Activated CD8-positive, alpha-beta memory T cell treated with anti-CD3 and anti-CD28 coated beads, Interleukin-2, amount 50 U/mL, for 24 hours (primary cell): ENCODE measurements around the gene LY6G6C.
"Not testable (repeated sequence)": the region's sequence is repeated elsewhere in the genome, so short reads cannot be mapped to it uniquely, and the experiment has no call there.

Experiments
- DNase-seq: peaks from one replicate; pipeline ENCODE4 v3.0.0-alpha.2; 2020; ENCODE audit errors: extremely low read depth

Gene LY6G6C

DNA sequence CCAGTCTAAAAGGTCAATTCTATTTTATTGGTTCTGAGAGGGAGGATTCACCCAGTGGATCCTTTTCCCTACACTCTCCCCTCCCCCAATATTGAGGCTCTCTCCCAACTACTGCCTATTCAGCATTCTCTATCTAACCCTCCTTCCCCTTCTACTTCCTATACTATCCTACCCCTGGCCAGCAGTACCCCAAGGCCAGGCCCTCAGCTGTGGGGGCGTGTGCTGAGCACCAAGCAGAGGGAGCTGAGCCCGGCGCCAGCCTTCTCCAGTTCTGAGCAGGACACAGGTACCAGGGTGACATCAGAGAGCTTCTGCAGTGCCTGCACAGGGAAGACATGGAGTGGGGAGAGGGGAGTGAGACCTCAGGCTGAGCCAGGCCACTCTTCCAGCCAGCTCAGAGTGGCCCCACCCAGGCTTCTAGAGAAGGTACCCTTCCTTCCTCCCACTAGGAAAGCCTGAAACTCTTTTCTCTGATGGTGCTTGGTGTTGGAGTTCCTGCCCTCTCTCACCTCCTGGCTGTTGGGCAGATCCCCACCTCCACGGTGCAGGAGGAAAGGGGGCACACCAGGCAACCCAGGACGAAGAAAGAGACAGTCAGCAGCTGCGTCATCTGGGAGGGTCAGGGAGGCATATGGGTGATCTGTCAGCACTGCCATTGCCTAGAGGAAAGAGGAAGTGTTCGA is 5.6 kb upstream of the LY6G6C start:
- no peak for DNase-seq

DNA sequence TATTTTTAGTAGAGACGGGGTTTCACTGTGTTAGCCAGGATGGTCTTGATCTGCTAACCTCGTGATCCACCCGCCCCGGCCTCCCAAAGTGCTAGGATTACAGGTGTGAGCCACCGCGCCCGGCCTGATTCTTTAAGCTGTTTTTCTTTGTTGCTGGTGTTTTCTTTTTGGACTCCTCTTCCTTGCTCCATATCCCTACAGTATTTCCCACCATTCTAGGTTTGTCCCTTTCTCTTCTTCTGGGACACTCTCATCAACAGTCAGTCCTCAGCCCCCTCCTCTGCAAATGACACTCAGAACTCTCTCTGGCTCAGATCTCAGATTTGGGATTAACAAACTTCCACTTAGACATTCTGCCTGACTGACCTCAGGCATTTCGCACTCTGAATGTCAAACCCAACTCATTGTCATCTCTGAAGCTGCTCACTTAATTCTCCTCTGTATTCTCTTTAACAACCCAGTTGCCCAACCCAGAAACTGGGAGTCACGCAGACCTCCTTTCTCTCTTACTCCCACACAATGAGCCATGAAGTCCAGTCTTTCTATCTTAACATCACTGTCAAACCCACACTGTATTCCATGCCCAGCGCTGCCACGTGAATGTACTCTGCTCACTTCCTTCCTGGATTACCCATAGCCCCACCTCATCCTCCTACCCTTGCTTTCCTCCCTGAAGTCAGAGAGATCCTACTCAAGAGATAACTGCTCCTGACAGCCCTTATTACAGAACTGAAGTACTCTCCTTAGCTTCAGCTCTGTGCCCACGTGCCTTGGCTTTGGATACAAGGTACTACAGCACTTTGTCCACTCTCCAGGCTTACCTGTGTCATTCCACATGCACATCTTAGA is 4.2 kb upstream of the LY6G6C start:
- no peak for DNase-seq

DNA sequence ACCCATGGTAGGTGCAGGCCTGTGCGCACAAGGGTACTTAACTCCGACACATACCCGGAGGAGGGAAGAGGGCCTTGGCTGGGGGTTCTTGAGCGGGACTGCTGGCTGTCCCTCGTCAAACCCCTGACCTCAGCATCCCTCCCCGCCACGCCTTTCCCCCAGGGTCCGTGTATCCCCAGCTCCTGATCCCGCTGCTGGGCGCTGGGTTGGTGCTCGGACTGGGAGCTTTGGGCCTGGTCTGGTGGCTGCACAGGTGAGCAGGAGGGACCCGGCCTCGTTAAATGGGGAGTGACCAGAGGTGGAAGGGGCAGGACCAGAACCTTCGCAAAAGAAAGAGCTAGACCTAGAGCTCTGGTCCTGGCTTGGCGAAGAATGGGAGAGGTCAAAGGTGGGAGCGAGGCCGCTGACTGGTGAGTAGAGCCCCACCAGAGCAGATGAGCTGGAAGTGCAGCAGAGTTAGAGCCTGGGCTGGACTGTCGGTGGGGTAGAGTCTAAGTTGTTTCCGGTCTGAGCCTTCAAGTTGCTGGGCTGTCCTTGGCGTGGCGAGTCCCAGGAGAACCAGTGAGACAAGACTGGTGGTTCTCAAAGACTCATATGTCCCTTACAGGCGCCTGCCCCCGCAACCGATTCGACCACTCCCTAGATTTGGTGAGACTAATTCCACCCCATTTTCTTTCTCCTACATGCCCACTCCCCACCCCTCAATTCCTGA is 2.6 kb upstream of the LY6G6C start:
- DNase-seq: no peak

DNA sequence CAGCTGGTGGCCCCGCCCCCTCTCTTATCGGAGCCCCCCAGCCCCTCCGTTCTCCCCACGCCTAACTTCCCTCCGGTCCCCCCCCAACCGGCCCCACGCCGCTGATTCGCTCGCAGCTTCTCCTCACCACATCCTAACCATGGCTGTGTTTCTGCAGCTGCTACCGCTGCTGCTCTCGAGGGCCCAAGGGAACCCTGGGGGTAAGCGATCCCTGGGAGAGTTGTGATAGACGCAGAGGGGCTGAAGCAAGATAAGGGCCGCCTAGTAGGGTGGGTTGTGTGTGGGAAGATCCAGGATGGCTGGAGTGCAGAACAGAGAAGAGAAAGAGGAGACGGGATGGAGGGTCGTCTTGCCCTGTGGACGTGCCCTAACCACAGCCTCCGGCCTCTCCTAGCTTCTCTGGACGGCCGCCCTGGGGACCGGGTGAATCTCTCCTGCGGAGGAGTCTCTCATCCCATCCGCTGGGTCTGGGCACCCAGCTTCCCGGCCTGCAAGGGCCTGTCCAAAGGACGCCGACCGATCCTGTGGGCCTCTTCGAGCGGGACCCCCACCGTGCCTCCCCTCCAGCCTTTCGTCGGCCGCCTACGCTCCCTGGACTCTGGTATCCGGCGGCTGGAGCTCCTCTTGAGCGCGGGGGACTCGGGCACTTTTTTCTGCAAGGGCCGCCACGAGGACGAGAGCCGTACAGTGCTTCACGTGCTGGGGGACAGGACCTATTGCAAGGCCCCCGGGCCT is 1.9 kb upstream of the LY6G6C start, which contains the start of gene MPIG6B:
MPIG6B (plus strand) TSS at position 129 of the 735 bp plus-strand sequence; CDS start at position 140, 11 bp downstream.
- DNase-seq: no peak

DNA sequence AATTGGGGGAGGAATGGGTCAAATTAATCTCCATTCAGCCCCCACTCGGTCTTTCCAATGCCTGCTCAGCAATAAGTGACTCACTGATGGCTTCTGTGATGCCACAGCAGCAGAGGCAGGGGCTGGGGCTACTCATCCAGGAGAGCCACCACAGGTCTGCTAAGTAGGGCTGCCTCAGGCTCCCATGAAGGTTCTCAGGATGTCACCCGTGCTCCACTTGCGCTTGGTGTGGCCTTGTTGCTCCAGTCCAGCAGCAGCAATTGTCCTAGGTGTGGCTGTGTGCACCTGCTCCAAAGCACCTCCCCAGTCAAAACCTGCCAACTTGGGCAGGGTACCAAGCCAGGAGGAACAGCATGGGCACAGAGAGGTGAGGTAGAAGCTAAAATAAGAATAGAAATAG is 627 bp upstream of the LY6G6C start:
- no peak for DNase-seq

DNA sequence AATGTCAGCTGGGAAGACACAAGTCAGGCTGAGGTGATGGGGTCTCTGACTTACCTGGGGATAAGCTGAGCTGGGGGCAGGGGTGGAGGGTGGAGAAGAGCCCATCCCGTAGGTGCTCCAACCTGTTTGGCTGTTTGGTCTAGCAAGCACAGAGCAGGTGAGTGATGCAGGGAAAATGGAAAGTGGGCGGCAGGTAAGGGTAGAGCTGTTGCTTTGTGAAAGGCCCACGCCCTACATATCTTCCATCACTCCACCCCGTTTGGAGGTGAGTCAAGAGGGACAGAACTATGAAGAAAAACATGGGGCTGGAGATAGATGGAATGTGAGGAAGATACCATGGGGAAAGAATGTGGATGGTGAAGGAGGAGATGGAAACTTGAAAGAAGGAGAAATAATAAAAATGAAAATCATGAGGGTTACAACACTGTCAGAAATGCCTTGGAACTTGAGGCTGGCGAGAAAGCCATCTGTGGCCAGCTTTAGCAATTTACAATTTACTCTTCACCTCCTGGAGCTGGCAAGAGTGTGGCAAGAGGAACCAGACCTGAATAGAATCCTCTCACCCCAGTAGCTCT is 1.3 kb downstream of the LY6G6C start:
- DNase-seq: no peak

DNA sequence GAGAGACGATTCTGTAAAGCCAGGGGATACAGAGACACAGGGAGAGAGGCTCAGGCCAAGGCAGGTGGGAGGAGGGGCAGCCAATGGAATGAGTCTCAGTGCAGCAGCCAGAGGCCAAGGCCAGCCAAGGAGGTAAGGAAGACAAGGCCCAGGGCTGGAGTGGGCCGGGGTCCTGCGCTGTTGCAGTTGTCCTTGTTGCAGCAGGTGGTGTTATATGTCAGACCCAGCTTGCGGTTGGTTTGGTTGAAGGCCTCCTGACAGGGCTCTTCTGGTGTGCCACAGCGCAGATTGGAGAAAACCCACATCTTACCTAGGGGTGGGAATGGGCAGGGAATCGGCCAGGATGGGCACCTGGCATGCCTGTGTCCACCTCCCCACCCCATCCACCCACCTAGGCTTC is 2.5 kb downstream of the LY6G6C start:
- no peak for DNase-seq

DNA sequence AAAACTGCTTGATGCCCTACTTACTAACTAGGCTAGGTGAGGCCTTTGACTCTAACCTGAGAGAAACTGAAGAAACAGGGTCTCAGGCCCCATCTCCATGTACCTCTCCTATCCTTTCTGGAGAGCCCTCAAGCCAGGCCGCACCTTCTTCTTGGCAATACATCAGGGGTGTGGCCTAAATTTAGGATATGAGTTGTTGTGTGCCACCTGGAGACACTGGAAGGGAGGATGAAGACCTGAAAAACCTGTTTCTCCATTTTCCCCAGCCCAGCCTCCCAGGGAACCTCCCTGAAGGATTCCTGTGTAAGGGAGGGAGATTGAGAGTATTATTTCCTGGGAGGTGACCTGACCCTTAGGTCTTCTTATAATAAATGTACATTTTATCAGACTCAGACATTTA is 3.3 kb downstream of the LY6G6C start:
- no peak for DNase-seq

DNA sequence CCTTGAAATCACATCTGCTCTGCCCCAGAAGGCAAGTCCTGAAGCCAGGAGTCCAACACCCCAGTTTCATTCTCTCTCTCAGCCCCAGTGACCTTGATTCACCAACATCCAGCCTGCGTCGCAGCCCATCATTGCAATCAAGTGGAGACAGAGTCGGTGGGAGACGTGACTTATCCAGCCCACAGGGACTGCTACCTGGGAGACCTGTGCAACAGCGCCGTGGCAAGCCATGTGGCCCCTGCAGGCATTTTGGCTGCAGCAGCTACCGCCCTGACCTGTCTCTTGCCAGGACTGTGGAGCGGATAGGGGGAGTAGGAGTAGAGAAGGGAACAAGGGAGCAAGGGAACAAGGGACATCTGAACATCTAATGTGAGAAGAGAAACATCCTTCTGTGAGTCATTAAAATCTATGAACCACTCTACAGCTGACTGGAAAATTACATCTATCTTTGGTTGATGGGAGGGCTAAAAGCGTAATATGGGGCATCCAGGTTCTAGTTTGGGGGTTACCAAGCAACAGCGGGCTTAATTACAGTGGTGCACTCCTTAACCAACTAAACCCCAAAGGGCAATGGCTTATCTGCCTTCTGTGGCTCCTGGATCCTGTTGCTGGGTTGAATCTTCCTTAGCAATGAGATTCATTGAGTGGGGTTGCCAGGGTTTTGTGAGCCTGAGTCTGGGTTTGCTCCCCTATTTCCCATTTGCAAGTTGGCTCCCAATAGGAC is 3.9 kb downstream of the LY6G6C start:
- DNase-seq: no peak

DNA sequence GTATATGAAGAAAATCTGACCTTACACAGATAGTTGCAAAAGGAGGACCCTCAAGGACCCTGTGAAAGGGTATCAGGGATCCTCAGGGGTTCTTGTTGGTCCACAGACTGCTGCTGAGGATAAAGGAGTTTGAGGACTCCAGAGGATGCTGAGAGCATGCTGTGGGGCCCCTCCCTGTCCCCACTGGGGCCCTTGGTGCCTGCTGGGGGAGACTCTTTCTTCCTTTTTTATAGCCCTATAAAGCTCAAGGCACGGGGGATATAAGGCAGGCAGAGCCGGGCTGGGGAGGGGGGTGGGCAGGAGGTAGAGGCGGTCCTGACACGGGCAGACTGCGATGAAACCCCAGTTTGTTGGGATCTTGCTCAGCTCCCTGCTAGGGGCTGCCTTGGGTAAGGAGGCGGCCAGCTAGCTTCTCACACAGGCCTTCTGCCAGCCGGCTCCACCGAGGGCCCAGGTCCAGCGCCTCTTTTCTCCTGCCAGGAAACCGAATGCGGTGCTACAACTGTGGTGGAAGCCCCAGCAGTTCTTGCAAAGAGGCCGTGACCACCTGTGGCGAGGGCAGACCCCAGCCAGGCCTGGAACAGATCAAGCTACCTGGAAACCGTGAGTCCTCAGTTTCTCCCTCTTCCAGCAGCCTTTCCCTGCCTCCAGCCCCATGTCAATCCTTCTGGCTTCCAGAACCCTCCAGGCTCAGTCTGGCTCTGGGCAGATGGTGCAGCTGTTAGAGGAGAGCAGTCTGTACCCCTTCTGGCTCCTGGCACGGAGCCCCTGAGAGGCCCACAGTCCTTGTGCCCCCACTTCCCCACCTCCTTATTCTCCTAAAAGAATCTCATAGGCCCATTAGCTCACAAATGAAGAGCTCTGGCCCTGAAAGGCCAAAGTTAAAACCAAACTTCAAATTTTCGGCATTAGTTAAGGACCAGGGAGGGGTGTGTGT is 6.3 kb downstream of the LY6G6C start, which contains the start of gene LY6G6D:
LY6G6D (plus strand) TSS at position 327 of the 937 bp plus-strand sequence; CDS start at position 335, 8 bp downstream.
- no peak for DNase-seq

DNA sequence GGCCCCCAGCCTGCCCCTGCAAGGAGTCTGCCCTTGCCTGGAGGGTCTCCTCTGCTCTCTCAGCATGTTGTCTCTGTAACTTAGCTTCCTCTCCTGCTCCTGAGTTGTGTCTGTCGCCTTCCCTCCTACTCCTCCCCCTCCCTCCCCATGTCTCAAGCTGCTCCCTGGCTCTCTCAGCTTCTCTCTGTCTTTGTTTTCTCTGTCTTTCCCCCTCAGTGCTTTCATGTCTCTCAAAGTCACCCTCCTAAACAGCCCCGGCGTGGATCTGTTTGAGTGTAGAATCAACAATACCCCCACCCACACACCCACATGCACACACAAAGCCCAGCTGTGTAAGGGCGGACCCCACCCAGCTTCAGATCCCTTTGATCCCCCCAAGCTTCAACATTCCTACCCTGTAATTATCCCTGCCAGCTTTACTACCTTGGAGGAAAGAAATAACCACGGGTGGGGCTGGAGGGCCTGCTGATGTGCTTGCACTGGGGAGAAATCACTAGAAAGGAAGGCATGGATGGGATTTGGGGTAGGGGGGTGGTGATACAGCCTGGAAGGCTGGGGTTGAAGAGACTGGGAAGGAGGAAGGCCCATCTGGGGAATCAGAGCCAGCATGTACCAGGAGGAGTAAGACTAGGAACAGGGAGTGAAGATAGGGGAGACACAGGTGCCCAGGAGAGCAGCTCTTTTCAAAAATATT is 7.4 kb downstream of the LY6G6C start:
- DNase-seq: no peak

DNA sequence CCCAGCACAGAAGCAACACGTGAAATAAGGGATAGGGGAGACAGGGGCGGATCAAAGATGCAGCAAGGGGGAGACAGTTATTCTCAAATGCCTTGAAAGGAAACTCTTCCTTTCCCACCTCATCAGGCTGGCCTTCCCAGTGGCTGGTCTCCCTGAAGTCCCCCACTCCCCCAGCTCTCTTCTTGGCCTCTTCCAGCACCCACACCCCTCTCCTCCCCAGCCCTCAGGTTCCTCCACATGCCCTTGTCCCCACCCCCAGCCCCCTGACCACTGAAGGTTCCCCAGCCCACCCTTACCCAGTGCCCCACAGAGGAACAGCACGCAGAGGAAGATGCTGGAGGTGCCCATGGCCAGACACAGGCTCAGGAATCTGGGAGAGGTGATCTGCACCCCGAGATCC is 8.1 kb downstream of the LY6G6C start:
- DNase-seq: no peak

DNA sequence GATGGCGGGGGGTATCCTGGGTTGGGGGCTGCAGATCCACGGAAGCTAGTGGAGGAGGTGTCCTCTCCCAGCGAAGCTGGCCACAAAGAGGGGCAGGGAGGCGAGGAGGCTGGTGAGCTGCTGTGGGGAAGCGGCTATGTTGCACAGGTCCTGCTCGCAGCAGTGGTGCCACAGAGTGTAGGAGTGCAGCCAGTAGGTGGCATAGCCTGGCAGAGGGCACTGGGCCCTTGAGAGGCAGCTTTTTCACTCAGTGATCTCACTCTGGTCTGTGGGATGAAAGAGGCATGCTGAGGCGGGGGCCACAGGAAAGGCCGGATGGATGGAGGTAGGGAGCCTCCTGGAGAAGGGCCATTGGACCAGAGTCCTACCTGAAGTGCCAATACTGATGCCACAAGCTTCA is 9.2 kb downstream of the LY6G6C start:
- DNase-seq: no peak

DNA sequence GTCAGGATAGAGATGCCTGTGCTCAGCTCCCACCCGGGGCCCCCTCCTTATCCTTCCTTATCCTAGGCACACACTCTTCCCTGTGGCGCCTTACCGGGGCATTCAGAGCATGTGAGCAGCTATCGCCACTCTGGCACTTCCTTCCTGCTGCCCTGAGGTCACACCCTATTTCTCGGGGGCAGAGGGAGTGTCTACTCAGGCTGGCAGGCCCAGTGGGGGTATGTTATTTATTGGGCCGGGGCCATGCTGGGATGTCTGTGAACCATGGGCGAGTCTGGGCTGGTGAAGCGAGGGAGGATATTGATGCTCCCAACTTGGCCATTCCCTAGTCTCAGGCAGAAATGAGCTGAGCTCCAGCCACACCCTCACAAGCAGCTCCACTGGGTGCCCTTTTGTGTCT is 10.3 kb downstream of the LY6G6C start:
- no peak for DNase-seq

DNA sequence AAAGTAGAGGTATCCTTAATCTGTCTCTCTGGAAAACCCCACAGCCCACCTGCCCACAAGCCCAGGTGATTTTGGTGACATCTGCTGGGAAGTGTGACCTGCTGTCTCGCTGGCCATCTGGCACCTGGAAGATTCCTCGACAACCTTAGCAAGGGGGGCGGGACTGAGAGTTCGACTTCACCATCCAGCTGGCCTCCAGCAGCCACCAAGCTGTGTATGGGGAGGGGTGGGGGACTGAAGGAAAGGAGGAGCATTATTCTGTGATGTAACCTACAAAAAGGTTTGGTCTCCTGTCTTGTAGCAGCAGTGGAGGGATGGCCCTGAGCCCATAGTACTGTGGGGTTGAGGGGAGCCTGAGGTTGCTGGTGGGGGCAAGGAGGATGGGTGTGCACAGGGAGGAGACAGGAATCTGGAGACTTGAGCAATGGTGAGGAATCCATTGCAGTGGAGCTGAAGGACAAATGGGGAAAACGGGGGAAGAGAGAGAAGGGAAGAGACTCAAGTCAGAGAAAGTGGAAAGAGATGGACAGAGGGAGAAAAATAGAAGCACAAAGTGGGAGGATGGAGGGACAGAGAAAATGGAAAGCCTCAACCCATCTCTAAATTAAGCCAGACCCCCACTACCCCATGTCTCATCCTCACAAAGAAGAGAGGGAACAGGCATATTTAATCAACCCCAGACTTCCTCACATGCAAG is 10.9 kb downstream of the LY6G6C start:
- DNase-seq: no peak

DNA sequence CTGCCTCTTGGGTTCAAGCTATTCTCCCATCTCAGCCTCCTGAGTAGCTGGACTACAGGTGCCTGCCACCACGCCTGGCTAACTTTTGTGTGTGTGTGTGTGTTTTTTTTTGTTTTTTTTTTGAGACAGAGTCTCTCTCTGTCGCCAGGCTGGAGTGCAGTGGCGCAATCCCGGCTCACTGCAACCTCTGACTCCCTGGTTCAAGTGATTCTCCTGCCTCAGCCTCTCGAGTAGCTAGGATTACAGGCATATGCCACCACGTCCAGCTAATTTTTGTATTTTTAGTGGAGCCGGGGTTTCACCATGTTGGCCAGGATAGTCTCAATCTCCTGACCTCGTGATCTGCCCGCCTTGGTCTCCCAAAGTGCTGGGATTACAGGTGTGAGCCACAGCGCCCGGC is 12.4 kb downstream of the LY6G6C start:
- DNase-seq: not testable (repeated sequence)

DNA sequence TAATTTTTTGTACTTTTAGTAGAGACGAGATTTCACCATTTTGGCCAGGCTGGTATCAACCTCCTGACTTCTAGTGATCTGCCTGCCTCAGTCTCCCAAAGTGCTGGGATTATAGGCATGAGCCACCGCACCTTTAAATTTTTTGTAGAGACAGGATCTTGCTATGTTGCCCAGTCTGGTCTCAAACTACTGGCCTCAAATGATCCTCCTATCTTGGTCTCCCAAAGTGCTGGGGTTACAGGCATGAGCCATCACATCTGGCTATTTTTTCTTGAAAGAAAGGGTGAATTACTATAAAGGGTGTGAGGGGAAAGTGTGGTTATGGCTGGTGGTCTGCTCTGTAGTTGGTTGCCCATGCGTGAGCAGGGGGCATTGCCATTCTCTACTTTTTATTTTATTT is 13.3 kb downstream of the LY6G6C start:
- DNase-seq: no peak

DNA sequence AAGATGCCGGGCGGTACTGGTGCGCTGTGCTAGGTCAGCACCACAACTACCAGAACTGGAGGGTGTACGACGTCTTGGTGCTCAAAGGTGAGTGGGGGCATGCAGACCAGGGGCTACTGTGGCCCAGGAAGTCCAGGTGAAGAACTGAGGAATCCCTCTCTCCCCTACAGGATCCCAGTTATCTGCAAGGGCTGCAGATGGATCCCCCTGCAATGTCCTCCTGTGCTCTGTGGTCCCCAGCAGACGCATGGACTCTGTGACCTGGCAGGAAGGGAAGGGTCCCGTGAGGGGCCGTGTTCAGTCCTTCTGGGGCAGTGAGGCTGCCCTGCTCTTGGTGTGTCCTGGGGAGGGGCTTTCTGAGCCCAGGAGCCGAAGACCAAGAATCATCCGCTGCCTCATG is 13.8 kb downstream of the LY6G6C start:
- no peak for DNase-seq
